NCI-H1417 treated with DMSO at 0.1 percent for 48 hours (cell line): ENCODE data around the gene SND1.

Source experiments
- DNase-seq: peaks from one replicate; lab custom pipeline; 2025; lab: John Stamatoyannopoulos, UW

The SND1 gene

DNA sequence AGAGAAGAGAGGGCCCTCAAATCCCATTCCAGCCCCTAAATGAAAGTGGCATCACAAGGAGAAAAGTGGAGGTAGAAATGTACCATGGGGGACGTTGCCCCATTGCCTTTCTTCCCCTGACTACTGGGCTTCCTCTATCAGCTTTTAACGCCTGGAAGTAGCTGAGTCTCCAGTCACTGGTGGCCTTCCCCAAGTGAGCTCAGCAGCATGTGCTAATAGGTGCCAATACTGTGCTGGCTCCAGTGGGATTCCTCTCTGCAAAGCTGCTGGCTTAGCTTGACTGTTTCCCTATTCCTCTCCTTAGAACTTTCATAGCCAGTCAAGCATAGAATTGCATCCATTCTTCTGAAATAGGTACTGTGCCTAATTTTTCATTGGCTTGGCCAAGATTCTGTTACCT, 346.7 kb downstream of the SND1 start:
- DNase-seq = no peak

DNA sequence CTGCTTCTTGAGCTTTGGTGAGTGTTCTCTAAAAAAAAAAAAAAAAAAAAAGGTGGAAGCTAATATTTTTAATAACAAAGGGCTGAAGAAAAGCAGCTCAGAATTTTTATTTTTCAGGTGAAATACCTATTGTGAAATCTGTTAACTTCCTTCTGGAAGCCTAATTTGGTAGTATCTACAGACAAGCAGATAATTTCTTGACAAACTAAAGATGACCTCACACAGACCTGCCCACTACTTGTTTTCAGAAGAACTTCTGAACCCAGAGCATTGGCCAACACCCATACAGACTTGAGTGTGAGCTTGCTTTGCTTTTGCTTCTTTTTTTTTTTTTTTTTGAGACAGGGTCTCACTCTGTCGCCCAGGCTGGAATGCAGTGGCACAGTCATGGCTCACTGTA, 348.1 kb downstream of the SND1 start:
- no peak for DNase-seq

GRCh38 chr7:128000854-128001265, 348.9 kb downstream of the SND1 start:
- DNase-seq = no peak

DNA sequence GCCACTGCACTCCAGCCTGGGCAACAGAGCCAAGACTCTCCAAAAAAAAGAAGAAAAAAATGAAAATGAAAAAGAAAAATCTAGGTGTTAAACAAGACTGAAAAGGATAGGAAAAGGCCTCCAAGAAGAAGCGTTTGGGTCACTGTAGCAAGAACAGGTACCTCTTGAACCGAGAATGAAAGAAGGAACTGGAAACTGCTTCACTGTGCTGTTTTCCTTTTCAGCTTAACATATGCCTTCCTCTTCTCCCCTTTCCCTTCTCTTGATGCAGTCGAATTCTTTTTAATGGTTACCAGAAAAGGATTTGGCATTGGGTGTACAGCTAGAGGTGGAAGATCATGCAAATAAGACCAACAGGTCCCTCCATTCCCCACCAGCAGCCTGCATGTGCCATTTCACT, 351.2 kb downstream of the SND1 start:
- no peak for DNase-seq

GRCh38 chr7:128003787-128004186, 351.8 kb downstream of the SND1 start:
- no peak for DNase-seq

DNA sequence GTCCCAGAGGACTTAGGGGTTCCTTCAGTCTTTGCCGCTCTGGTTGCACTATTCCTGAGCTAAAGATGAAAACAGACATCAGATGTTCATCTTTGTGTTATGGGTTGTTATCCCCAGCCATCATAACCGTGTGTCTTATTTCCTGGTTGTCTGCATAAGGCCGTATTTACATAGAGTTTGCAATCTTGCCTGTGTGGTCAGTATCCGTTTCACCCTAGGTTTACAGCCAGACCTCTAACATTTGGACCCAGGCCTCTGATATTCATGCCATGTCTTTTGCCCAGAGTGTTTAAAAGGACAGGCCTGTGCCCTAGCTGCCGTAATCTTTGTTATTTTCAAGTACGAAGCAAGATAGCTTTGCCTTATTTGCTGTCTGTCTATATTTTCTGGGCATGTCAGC, 352.6 kb downstream of the SND1 start:
- no peak for DNase-seq

DNA sequence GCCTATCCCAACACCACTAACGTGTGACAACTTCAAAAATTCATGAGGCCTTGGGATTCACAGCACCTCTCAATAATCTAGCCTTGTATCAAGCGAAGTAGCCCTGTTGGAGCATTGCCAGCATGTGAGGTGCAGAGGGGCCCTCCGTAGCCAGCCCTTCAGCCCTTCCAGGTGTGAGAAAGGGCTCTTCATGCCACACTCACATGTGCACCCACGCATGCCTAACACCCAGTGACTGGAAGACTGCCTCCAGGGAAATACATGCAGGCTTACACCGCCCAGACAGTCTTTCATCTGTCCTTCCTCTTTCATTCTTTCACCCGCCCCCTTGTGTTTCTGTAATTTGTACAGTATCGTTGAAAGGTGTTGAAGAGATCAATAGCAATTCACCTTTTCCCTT, 353.1 kb downstream of the SND1 start:
- no peak for DNase-seq

DNA sequence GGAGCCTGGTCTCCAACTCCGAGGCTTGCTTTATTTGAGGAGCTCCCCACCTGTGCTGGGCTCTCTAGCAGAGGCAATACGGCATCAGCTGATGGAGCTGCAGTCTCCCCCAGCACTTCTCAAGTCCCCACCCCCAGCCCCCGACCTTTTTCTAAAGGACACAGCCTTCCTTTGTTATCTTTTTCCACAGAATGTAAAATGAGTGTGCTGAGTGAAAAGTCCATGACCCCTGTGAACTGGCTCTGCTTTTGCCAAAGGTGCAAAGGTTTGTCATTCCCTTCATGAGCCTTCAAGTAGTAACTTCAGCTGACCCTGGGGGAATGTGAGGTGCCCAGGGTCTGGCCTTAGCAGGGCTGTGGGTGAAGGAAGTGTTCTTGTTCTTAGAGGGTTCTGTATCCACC, 353.8 kb downstream of the SND1 start:
- no peak for DNase-seq

- DNase-seq = no peak
Measured at GRCh38 chr7:128006550-128007302, 354.7 kb downstream of the SND1 start.

- DNase-seq = no peak
Measured at GRCh38 chr7:128007303-128007680, 355.3 kb downstream of the SND1 start.

DNA sequence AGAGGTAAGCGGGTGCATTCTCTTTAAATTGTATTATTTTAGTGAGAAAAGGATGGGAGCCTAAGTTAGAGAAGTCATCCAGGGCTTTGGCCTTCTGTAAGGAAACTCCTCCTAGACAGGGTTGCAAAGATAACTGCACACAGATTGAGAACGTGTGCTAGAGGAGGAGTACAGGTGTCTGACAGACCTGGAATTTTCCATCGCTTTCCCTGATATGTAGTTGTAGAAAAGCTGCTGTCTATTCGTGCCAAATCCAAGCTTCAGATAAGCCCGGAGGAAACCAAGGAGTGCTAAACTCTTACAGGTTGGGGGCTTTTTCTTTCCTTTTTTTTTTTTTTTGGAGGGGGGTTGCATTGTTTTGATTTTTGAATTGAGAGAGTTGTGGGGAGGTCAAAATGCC, 356.1 kb downstream of the SND1 start:
- DNase-seq = no peak

DNA sequence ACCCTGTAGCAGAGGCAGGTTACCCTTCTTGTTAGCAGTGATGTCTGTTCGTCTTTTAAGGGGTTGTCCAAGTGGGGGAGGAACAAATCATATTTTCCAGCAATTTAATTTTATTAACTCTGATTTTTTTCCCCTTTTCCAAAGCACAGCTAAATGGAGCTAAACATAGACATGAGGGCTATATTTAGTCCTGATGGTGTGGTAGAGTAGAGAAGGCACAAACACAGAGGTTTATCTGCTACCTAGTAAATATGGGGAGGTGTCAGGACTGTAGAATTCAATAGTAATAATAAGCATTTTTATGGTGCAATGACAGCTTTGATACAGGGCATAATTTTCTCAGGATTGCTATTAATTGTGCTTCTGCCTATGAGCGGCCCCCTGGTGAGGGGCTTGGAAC, 356.8 kb downstream of the SND1 start:
- no peak for DNase-seq

DNA sequence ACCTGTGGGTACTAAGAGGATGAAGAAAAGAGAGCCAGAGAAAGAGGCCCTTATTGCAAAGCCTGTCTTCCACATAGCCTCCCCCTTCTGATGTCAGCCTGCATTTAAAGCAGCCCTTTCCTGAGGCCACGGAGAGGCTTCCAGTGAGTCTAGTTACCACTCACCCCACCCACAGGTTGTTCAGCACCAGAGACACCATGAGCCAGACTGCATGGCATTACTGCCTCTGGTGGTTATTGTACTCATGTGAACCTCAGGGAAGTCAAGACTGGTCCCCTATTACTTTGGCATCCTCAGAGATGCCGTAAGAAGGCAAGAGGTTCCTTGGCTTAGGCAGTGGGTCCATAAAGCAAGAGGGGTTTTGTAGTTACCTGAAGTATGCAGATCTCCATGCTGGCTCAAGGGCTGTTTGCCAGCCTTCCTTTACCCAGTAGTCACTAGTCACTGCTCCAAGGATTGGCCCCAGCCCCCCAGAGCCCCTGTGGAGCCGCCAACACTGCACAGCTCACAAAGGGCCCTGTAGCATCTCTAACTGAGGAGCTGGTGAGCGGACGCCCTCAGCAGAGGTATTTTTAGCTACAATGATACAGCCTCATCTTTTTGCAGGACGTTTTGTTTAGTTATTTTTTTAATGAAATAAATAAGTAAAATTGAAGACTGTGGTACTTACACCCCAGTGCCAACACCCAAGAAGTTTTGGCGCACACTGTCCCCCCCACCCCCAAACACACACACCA, 358.6 kb downstream of the SND1 start:
- DNase-seq = no peak

GRCh38 chr7:128011131-128011661, 359.2 kb downstream of the SND1 start:
- no peak for DNase-seq

- DNase-seq = no peak
Measured at GRCh38 chr7:128014811-128015210, 362.8 kb downstream of the SND1 start.

GRCh38 chr7:128017460-128017859, 365.5 kb downstream of the SND1 start:
- no peak for DNase-seq

DNA sequence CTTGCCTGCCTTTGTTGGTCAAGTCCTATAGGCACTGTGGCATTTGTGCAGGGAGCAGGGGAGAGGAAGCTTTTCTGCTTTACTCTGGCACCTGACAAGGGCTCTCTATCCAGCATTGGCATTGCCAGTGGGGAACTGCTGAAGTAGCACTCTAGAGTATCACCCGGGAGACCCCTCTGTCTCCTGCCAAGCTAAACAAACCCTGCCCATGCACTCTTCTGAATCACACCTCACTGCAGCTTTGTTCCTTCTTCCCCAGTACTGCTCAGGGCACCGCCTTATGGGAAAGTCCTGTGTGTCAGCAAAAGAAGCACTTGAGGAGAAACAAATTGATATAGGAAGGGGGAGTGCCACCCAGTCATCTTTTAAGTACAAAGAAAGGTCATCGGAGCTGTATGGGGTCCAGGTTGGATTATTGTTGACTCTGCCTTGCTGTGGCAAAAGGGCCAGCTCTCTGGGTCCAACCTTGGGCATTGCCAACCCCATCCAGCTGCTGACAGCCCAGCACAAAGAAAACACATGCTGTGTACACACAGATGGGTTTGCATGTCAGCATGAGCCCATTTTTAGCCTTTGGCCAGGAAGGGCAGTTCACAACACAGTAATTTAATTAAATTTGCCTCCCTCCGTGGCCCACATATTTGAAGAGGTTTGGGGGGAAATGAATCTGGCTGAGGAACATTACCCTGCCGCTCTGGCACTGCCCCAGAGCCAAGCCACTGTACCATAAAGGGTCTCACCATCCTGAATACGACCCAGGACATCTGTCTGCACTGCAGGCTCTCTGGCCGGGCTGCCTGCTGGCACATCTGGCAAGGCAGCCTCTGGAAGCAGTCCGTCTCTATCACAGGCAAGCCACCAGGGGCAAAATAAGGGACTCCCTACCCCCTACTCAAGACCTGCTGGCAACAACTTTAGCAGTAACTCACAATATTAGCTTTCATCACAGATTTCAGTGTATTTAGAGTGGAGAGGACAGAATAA, 366.2 kb downstream of the SND1 start:
- peak; percentile 22 for DNase-seq

GRCh38 chr7:128019288-128019687, 367.3 kb downstream of the SND1 start:
- no peak for DNase-seq

- DNase-seq = no peak
Measured at GRCh38 chr7:128020159-128020558, 368.2 kb downstream of the SND1 start.

DNA sequence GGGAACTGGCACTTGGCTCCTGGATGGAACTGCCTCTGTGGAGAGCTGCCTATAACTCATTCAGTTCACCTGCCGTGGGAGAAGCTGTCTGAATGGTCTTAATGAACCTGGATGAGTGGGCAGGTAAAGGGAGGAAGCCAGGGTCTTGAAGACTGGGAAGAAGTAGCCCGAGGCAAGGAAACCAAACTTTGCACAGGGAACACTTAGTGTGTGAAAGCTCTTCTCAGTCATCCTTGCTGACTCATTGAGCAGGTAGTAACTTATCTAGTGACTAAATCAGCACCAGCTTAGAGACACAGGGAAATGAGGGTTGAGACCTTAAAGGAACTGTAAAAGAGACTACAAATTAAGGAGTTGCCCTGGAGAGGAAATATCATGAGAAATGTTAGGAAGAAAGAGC, 369.4 kb downstream of the SND1 start:
- DNase-seq = no peak

GRCh38 chr7:128022631-128023532, 370.9 kb downstream of the SND1 start:
- no peak for DNase-seq
